UCSD-AML1 (cell line): ENCODE data around the gene RIC8A.

ENCODE experiments used
- DNase-seq: peaks from one replicate; lab custom pipeline; 2025; ENCODE audit not compliant: unreplicated experiment; lab: John Stamatoyannopoulos, UW

The RIC8A gene

DNA sequence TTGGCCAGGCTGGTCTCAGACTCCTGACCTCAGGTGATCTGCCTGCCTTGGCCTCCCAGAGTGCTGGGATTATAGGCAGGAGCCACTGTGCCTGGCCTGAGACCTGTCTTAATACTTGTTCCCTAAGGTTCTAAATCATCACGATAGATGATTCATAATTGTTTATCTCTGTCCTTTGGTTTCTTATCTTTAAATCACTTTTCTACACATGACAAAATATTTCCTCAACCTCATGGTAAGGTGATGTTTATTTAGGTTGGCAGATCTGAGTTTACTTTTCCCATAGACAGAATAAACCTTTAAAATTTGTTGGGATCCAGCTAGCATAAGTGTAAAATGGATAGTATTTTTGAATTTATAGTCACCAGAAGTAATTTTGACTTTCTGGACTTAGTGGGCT is 32.8 kb downstream of the RIC8A start:
- DNase-seq = no peak

DNA sequence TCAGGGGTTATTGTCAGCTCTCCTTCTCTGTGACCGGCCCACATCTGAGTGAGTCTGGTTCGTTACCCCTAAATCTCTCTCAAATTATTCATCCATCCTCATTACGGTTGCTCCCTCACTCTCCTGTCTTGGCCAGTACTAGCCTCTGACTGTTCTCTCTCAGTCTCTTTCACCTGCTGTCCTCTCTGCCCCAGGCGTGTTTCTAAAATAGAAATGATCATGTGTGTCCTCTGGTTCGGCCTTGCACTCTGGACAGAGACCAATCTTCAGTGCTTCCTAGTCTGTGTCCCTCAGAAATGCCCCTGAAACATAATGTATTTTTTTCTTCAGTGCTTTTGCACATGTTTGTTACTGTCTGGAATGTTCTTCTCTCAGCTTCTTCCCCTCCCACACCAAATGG is 34.1 kb downstream of the RIC8A start:
- DNase-seq = no peak

DNA sequence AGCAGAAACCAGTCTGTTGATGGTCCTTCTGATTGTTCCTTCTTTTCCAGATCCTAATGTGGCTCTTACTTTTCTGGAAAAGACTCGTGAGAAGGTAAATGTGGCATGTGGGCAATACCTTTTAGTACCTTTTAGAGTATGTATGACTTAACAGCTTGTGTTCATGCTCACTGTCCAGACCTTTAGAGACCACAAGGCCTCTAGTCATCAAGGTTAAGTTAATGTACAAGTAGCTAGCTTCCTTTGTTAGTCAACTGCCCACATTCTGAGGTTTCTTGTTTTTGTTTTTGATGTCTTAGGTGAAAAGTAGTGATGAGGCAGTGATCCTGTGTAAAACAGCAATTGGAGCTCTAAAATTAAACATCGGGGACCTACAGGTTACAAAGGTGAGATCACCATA is 36.9 kb downstream of the RIC8A start:
- no peak for DNase-seq

DNA sequence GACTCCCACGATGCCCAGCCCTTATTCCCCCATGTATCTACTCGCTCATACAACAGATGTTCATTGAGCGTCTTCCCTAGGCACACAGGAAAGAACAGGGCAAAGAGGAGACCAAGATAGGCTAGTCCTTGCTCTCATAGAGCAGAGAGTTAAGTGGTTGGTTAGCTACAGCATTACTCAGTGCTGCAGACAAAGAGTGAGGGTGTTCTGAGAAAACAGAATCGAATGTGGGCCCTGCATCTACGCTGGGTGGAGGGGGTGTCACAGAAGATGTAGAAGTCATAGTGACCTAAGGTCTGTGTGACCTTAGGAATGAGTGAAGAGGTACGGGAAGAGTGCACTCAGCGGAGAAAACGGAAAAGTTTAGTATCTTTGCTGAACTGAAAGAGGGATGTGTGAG is 41.6 kb downstream of the RIC8A start:
- DNase-seq = no peak

DNA sequence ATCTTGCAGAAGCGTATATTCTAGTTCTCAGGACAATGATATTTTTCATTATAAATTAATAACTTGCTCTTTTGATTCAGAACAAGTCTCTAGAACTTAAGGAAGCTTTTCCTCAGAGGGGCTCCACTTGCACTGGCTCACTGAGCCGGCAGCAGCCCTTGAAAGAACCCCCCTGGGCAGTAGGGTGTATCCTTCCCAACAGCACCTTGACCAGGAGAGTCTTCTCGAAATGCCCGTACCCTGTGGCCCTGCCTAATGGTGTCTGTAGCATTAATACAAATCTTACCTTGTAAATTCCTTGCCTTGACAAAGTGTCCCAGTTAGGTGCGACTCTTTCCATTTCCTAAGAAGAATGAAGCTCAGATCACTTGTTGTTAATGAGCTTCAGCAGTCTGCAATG is 42.8 kb downstream of the RIC8A start:
- DNase-seq = no peak

DNA sequence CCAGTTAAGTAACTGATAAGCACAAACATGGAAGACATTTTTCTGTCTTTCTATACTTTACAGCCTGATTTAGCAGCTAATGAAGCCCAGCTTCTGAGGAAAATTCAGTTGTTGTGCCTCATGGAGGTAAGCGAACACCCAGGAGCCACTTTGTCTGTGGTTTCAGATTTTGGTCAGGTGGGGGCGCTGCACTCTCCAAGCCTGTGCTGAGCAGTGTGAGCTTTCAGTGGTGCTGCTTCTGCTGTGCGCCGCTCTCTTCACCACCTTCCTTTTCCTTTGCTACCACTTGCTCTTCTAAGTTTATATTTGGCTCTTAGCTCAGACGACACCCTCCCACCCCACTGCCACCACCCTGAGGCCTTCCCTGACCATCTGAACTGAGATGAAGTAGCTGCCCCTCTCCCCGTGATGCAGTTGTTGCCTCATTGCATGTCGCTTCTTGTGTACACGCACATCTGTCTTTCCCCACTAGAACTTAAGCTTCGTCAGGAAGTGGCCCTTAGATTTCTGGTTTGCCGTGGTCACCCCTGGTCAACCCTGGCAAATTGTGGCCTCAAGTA is 43.3 kb downstream of the RIC8A start:
- DNase-seq = peak; percentile 68

DNA sequence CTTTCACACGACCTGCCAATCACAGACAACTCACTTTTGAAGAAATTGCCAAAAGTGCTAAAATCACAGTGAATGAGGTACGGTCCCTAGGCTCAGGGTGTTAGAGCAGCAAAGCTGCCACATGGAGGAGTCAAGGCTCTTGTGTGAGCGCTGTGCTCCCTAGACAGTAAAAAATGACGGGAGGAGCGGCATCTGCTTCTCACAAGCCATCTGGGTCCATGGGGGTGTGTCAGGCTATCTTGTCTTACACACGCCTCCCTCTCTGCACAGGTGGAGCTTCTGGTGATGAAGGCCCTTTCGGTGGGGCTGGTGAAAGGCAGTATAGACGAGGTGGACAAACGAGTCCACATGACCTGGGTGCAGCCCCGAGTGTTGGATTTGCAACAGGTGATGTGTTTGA is 44.0 kb downstream of the RIC8A start:
- no peak for DNase-seq

DNA sequence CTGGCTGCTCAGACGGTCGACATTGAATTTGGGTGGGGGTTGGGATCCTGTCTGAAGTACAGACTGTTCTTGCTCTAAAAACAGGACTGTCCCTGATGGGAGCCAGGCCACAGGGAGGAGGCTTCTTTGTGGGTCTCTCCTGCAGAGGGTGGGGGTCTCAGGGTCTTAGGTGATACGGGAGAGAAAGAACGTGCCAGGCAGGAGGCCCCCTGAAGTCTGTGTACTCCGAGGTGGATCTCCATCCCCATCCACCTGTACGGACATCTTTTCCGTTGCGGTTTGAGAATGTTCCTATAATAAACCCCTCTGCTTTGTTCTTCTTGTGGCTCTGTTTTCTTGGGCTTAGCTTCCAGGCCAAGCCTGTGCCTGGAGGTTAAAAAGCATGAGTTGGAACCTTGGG is 45.2 kb downstream of the RIC8A start:
- DNase-seq = no peak

DNA sequence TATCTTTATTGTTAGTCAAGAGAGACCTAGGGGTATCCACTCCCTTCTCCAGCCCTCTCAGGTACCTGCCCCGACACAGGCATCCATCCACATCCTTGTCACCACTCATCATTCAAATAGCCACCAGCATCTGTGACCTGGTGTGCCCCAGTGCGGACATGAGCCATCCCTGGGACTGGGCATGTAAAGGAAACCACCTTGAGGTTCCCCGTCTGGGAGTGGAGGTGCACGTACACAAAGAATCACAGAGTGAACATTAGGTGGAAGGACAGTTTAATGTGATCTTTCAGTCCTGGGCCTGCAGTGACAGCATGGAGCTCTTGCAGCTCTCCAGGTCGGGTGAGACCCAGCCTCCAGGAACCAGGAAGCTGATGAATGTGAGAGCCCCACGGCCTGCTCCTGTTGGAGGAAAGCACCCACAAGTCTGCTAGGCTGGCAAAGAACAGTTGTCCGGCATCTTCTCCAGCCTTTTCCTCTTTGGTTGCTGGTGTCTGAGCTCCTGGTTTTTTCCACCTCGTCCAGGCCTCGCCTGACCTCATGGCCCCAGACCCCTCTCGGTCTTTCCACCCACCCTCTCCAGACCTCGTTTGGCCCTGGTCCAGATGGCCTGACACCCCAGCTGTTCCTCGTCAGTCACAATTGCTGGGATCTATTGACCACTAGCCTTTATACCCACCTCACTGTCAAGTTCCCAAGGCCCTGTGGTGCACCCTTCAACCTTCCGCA is 45.8 kb downstream of the RIC8A start:
- DNase-seq = no peak

DNA sequence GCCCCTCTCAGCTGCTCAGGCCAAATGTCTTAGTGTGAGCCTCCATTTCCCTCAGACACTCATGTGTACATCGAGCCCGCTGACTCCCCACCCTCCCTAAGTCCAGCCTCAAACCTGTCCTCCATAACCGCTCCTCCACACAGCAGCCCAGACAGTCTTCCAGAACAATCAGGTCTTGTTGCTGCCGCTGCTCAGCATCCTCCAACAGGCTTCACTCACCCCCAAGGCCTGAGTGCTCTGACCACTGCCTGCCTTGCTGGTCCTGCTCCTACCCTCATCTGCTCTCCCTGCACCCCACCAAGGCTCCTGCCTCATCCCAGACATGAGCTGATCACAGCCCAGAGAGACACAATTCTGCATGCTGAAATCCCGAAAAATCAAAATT is 46.4 kb downstream of the RIC8A start:
- no peak for DNase-seq

DNA sequence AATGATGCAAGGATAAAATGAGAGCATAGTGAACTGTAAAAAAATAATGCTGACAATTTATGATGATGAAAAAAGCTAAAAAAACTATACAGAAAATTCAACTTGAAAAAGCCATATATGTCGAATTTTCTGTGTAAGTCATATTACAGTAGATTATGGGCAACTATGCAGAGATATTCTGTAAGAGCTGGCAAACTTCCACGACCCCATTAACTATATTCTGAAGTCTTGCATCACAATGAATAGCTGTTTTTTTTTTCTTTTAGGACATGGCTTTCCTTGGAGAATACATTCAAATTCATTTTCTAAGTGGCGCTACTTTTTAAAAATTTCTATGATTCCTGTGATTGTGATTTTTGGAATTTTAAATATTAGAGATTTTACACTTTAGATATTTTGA is 47.7 kb downstream of the RIC8A start:
- DNase-seq = no peak

DNA sequence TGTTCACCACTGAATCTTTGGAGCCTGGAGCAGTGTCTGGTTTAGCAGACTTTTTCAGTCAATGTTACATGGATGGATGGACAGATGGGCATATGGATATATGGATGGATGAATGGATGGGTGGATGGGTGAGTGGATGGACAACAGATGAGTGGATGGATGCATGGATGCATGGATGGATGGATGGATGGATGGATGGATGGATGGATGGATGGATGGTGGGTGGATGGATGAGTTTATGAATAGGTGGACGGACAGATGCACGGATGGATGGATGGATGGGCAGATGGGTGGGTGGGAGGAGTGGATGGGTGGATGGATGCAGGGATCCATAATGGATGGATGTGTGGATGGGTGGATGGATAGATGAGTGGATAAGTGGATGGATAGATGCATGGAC is 48.3 kb downstream of the RIC8A start:
- DNase-seq = no peak

DNA sequence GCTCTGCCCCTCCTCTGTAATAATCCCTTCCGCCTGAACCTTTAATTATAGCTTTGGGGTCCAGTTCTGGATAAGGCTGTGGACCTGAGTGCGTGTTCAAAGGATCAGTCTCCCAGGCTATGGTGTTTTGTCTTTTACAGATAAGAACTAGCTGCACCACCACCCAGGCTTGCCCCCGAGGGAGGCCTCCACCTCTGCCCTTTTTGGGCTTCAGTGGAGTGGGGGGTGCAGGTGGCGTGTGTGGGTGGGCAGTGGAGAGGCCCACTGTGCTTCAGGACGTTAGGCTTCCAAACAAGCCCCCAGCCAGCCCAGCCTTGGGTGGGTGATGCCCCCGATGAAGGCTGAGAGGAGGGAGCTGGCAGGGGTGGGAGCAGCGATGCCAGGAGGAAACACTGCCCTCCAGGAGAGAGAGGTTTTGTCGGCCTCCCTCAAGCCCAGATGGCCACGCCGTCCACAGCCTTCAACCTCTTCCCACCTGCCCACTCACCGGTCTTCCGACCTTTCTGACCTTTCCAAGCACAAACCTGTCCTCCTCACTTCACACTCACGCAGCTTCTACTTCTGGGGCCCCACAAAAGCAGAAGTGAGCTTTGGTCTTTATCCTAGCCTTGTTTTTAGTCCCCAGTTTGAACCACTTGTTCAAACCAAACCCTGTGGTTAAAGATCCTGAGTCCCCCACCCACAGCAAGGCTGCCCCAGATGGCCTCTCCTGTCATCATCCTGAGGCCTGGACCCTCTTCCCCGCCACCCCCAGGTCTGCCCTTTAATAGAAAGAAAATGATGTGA is 49.6 kb downstream of the RIC8A start:
- no peak for DNase-seq

DNA sequence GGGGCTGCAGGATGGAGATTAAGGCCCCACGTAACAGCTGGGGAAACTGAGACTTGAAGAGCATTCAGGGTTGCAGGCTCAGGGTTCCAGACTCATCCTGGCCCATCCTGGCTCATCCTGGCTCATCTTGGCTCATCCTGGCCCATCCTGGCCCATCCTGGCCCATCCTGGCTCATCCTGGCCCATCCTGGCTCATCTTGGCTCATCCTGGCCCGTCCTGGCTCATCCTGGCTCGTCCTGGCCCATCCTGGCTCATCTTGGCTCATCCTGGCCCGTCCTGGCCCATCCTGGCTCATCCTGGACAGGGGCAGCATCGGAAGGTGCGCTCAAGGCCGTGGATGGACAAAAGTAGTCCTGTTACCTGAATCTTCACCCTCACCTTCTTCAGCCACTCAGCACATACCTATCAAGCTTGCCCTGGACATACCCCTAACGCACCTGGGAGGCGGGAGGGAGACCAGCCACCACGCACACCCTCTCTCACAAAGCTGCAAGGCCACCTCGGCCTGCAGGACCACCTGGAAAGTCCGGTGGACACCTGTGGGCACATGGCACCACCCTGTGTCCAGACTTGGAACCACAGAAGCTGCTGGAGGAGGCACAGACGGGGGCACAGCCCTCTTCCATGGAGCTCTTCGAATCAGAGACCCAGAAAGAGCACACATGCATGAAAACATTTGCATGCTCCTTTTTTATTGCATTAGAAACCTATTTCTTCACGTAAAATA is 50.4 kb downstream of the RIC8A start:
- no peak for DNase-seq

DNA sequence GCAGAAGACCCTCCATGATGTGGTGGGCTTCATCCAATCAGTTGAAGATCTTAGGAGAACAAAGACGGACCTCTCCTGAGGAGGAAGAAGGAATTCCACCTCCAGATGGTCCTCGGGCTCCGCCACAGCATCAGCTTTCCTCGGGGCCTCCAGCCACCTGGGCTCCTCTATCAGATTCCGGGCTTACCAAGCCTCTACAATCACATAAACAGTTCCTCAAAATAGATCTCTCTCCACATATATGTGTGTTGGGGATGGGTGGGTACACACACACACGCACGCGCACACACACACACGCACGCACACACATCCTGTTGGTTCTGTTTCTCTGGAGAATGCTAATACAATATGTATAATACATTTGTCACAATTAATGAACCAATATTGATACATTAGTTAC is 51.9 kb downstream of the RIC8A start:
- DNase-seq = no peak

DNA sequence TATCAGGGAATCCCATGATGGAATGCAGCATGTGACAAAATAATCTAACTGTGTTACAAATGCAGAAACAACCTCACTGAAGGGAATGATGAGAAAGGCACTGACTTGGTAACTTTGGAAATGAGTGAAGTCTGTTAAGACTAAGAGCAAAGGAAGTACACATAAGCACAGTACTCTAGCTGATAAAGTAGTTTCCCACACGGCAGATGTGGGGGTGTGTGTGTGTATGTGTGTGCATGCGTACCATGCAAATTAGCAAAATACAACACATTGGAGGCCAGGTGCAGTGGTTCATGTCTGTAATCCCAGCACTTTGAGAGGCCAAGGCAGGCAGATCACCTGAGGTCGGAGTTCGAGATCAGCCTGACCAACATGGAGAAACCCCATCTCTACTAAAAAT is 54.1 kb downstream of the RIC8A start:
- DNase-seq = no peak
